Gastrocnemius medialis (tissue), 4 donors: ENCODE measurements around the gene CYSLTR2.

ENCODE experiments used
- POLR2A ChIP-seq, 2 donors: fragments of 450-650 bp; IDR thresholded peaks; one replicate each; pipeline ENCODE4 v1.6.1; 2017; ENCODE audit warnings: antibody characterized with exemption in 2 of 2, mild to moderate bottlenecking in 2 of 2, moderate library complexity in 2 of 2
- TF ChIP-seq, protein P1 (sequence below), 5 experiments: fragments of 450-650 bp in 3 of 5; fragments of 200-600 bp in 2 of 5; sonication (generic) in 2 of 5; IDR thresholded peaks in 4 of 5; conservative IDR thresholded peaks in 1 of 5; 1 replicate in 4 of 5; 2 replicates in 1 of 5; pipeline ENCODE4 v1.5.1; 2016 to 2019; ENCODE audit warnings: antibody characterized with exemption in 5 of 5, mild to moderate bottlenecking in 3 of 5, moderate library complexity in 3 of 5

DNA sequence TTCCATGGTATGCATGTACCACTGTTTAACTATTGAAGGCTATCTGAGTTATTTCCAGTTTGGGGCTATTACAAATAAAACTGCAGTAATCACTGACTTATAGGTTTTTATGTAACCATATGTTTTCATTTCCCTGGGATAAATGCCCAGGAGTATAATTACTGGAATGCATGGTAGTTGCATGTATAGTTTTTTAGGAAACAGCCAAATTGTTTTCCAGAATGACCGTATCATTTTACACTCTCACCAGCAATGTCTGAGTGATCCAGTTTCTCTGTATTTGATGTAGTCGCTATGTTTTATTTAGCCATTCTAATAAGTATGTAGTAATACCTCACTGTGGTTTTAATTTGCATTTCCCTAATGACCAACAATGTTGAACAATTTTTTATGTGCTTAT is 42.0 kb downstream of the CYSLTR2 start:
- TF ChIP-seq, protein P1, sequence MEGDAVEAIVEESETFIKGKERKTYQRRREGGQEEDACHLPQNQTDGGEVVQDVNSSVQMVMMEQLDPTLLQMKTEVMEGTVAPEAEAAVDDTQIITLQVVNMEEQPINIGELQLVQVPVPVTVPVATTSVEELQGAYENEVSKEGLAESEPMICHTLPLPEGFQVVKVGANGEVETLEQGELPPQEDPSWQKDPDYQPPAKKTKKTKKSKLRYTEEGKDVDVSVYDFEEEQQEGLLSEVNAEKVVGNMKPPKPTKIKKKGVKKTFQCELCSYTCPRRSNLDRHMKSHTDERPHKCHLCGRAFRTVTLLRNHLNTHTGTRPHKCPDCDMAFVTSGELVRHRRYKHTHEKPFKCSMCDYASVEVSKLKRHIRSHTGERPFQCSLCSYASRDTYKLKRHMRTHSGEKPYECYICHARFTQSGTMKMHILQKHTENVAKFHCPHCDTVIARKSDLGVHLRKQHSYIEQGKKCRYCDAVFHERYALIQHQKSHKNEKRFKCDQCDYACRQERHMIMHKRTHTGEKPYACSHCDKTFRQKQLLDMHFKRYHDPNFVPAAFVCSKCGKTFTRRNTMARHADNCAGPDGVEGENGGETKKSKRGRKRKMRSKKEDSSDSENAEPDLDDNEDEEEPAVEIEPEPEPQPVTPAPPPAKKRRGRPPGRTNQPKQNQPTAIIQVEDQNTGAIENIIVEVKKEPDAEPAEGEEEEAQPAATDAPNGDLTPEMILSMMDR (IDR thresholded peaks at IDR 0.05 in 4 of 5, conservative IDR thresholded peaks at IDR 0.05 in 1 of 5): no peak
- TF ChIP-seq POLR2A (IDR thresholded peaks at IDR 0.05): no peak
